ENCODE results near the gene NDUFS5. TPM values are rescaled to one million over a fixed set of nuclear protein-coding genes. Genes with fewer than 3 reads are reported as not detected.

The NDUFS5 gene
- total RNA-seq, 1 donor from 2014 or later, result 534 TPM

DNA sequence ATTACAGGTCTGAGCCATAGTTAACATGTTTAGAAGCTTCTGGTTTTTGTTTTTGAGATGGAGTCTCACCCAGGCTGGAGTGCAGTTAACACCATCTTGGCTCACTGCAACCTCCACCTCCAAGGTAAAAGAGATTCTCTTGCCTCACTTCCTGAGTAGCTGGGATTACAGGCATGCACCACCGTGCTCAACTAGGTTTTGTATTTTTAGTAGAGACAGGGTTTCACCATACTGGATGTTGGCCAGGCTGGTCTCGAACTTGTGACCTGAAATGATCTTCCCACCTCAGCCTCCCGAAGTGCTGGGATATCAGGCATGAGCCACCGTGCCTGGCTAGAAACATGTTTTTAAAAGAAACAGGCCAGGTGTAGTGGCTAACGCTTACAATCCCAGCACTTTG lies 10.5 kb downstream of the NDUFS5 start:
- no peaks in the 10 kb centered on the region for H3K9me3 ChIP-seq
- H3K27me3 ChIP-seq, result no peaks in the 10 kb centered on the region
- no peak overlapping the region for H3K4me3 ChIP-seq
- no peak overlapping the region for H3K27ac ChIP-seq
- peaks cover 0 to 56% of the 10 kb centered on the region in 2 donors for H3K36me3 ChIP-seq
- intact Hi-C loops (cut with DNase I), result no loop called here
- no peak for DNase-seq (ENCODE audit: extremely low spot score in 2 of 2)
- H3K4me1 ChIP-seq, result no peaks in the 10 kb centered on the region
- TF ChIP-seq, protein P1, sequence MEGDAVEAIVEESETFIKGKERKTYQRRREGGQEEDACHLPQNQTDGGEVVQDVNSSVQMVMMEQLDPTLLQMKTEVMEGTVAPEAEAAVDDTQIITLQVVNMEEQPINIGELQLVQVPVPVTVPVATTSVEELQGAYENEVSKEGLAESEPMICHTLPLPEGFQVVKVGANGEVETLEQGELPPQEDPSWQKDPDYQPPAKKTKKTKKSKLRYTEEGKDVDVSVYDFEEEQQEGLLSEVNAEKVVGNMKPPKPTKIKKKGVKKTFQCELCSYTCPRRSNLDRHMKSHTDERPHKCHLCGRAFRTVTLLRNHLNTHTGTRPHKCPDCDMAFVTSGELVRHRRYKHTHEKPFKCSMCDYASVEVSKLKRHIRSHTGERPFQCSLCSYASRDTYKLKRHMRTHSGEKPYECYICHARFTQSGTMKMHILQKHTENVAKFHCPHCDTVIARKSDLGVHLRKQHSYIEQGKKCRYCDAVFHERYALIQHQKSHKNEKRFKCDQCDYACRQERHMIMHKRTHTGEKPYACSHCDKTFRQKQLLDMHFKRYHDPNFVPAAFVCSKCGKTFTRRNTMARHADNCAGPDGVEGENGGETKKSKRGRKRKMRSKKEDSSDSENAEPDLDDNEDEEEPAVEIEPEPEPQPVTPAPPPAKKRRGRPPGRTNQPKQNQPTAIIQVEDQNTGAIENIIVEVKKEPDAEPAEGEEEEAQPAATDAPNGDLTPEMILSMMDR (IDR thresholded peaks at IDR 0.05), result no peak
- TF ChIP-seq POLR2AphosphoS5 (IDR thresholded peaks at IDR 0.05; ENCODE audit: insufficient read depth in 1 of 2, low read depth in 1 of 2) (no peak), POLR2A (IDR thresholded peaks at IDR 0.05) (no peak)

DNA sequence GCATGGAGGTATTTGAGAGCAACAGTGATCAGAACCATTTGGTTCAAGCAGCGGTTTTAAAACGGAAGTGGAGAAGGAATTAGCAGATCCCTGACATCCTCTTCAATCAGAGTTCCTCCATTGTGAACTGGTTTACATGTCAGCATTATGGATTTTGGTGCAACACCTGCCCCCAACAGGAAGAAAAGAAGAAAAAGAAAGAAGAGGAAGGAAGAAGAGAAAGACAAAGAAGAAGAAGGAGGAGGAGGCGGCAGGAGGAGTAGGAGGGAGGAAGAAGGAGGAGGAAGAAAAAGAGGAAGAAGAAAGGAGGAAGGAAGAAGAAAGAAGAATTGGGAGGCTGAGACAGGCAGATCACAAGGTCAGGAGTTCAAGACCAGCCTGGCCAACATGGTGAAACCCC lies 17.4 kb downstream of the NDUFS5 start:
- Histone ChIP-seq H3K4me1 (peaks cover 13% of the 10 kb centered on the region), H3K27me3 (no peaks in the 10 kb centered on the region), H3K36me3 (peaks cover 0 to 7% of the 10 kb centered on the region in 2 donors), H3K27ac (no peak overlapping the region), H3K9me3 (no peaks in the 10 kb centered on the region), H3K4me3 (no peak overlapping the region)
- TF ChIP-seq, protein P1 (IDR thresholded peaks at IDR 0.05), result no peak
- TF ChIP-seq POLR2AphosphoS5 (IDR thresholded peaks at IDR 0.05; ENCODE audit: insufficient read depth in 1 of 2, low read depth in 1 of 2), result no peak
- TF ChIP-seq POLR2A (IDR thresholded peaks at IDR 0.05), result no peak
- DNase-seq (ENCODE audit: extremely low spot score in 2 of 2), result no peak
- intact Hi-C loops (cut with DNase I), result no loop called here

DNA sequence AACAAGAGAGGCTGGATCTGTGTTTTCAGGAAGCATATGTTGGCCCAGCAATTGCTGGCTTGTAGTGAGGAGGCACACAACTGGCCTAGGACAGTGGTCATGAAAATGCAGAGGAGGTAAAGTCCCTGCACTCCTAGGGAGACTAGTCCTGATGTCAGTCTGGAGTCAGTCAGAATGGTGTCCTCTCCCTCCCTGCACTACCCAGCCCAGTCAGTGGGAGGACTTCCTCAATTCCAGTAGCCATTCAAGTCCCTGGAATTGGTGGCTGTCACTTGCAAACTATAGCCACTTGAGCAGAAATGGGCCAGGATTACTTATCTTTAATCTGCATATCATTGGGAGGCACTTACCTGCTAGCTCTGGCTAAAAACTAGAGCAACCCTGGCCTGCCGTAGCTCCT lies 18.6 kb downstream of the NDUFS5 start:
- Histone ChIP-seq H3K4me1 (peaks cover 14% of the 10 kb centered on the region), H3K27me3 (no peaks in the 10 kb centered on the region), H3K4me3 (no peak overlapping the region), H3K36me3 (peaks cover 0 to 5% of the 10 kb centered on the region in 2 donors), H3K9me3 (no peaks in the 10 kb centered on the region), H3K27ac (no peak overlapping the region)
- no peak for TF ChIP-seq POLR2A (IDR thresholded peaks at IDR 0.05)
- TF ChIP-seq, protein P1 (IDR thresholded peaks at IDR 0.05), result no peak
- no peak for TF ChIP-seq POLR2AphosphoS5 (IDR thresholded peaks at IDR 0.05; ENCODE audit: insufficient read depth in 1 of 2, low read depth in 1 of 2)
- intact Hi-C loops (cut with DNase I), result no loop called here
- DNase-seq (ENCODE audit: extremely low spot score in 2 of 2), result no peak

DNA sequence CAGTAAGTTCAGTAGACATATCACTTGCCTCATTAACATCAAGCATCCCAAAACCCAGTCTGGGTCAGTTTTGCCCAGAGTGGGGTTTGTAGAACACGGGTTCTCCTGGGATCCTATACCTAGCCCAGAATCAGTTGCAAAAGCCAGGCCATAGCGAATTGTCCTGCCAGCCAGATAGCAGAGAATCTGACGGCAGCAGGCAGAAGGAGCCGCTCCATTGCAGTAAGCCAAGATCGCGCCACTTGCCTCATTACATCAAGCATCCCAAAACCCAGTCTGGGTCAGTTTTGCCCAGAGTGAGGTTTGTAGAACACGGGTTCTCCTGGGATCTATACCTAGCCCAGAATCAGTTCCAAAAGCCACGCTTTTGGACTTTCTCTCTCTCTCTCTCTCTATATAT lies 19.1 kb downstream of the NDUFS5 start:
- no peak overlapping the region for H3K4me3 ChIP-seq
- intact Hi-C loops (cut with DNase I), result no loop called here
- TF ChIP-seq, protein P1 (IDR thresholded peaks at IDR 0.05), result no peak
- no peak for TF ChIP-seq POLR2A (IDR thresholded peaks at IDR 0.05)
- peaks cover 14% of the 10 kb centered on the region for H3K4me1 ChIP-seq
- H3K9me3 ChIP-seq, result no peaks in the 10 kb centered on the region
- DNase-seq (ENCODE audit: extremely low spot score in 2 of 2), result no peak
- H3K27me3 ChIP-seq, result no peaks in the 10 kb centered on the region
- H3K27ac ChIP-seq, result no peak overlapping the region
- H3K36me3 ChIP-seq, result peaks cover 0 to 5% of the 10 kb centered on the region in 2 donors

DNA sequence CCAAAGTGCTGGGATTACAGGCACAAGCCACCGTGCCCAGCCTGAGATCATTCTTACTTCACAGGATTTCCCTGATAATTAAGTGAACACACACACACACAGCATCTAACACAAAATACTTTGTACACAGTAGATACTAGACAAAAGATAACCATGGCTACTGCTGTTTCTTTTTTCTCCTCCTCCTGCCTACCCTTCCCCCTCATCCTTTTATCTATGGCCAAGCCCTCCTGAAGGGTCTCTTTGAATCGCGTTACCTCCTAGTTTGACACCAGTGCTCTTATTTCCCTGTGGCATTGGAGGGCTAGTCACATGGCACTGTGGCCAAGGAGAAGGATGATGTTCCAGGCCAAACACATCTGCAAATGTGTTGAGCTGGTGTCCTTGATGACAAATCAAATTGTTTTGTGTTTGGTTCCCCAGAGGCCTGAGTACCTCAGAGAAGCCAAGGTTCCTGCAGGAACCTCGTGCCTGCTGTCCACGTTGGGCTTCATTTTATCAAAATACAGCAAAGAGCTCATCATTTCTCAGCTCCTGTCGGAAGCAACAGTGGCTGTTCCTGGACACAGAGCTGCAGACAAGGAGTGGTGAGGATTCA lies 20.6 kb downstream of the NDUFS5 start:
- TF ChIP-seq, protein P1 (IDR thresholded peaks at IDR 0.05), result no peak
- TF ChIP-seq POLR2AphosphoS5 (IDR thresholded peaks at IDR 0.05; ENCODE audit: insufficient read depth in 1 of 2, low read depth in 1 of 2) (no peak), POLR2A (IDR thresholded peaks at IDR 0.05) (no peak)
- Histone ChIP-seq H3K27ac (peak overlapping the region; percentile 80), H3K36me3 (peaks cover 0 to 5% of the 10 kb centered on the region in 2 donors), H3K4me3 (no peak overlapping the region), H3K9me3 (no peaks in the 10 kb centered on the region), H3K4me1 (peaks cover 14% of the 10 kb centered on the region), H3K27me3 (no peaks in the 10 kb centered on the region)
- intact Hi-C loops (cut with DNase I), result no loop called here
- no peak for DNase-seq (ENCODE audit: extremely low spot score in 2 of 2)
